DND-41 (cell line): Measurements from ENCODE around the gene MIXL1.

Experiments
- CTCF ChIP-seq: IDR thresholded peaks from 2 replicates; pipeline ENCODE4 v1.5.1; 2012; ENCODE audit warnings: borderline replicate concordance, low read length, moderate library complexity, mild to moderate bottlenecking; ENCODE audit not compliant: poor library complexity, severe bottlenecking; ENCODE audit errors: extremely low read depth
- EZH2 ChIP-seq: IDR thresholded peaks from 3 replicates; pipeline ENCODE4 v1.6.1; 2012; ENCODE audit warnings: borderline replicate concordance, low read depth, mild to moderate bottlenecking, moderate library complexity, low read length, inconsistent platforms; ENCODE audit not compliant: severe bottlenecking

- TF ChIP-seq CTCF (no peak), EZH2 (no peak)
Observed at GRCh38 chr1:226261818-226262217, 38.4 kb downstream of the MIXL1 start.
